OCI-LY1 (cell line): ENCODE results near the gene SIGLEC6.

Experiments used
- H2AFZ ChIP-seq: fragments of 200-600 bp; sonication (generic), shearing (Covaris generic); 2 replicates; pipeline ENCODE4 v1.6.0; 2014; ENCODE audit warnings: antibody characterized with exemption, mild to moderate bottlenecking, low read length
- H3F3A ChIP-seq: fragments of 200-600 bp; sonication (generic), shearing (Covaris generic); 2 replicates; pipeline ENCODE4 v1.6.0; 2014; ENCODE audit warnings: mild to moderate bottlenecking, antibody characterized with exemption, low read length, moderate library complexity; ENCODE audit not compliant: insufficient read depth
- H3K27ac ChIP-seq: fragments of 200-600 bp; sonication (generic); 2 replicates; pipeline ENCODE4 v1.5.1; 2014; ENCODE audit warnings: low read length, mixed run types, mild to moderate bottlenecking, low read depth; ENCODE audit not compliant: poor library complexity, severe bottlenecking
- H3K27me3 ChIP-seq: fragments of 200-600 bp; sonication (generic); 2 replicates; pipeline ENCODE4 v1.6.0; 2014; ENCODE audit warnings: antibody characterized with exemption, mild to moderate bottlenecking, low read length, moderate library complexity; ENCODE audit not compliant: insufficient read depth
- H3K36me3 ChIP-seq: fragments of 200-600 bp; sonication (generic); 2 replicates; pipeline ENCODE4 v1.6.1; 2014; ENCODE audit warnings: mild to moderate bottlenecking, antibody characterized with exemption, low read length, moderate library complexity, mixed read lengths; ENCODE audit not compliant: insufficient read depth
- H3K4me1 ChIP-seq: fragments of 200-600 bp; sonication (generic); 2 replicates; pipeline ENCODE4 v1.5.1; 2014; ENCODE audit warnings: mild to moderate bottlenecking, low read length, moderate library complexity; ENCODE audit not compliant: insufficient read depth, severe bottlenecking
- H3K4me2 ChIP-seq: fragments of 200-600 bp; sonication (generic), shearing (Covaris generic); 2 replicates; pipeline ENCODE4 v1.6.1; 2014; ENCODE audit warnings: low read length
- H3K4me3 ChIP-seq: fragments of 200-600 bp; sonication (generic); 2 replicates; pipeline ENCODE4 v1.5.1; 2014; ENCODE audit warnings: low read length, low read depth, mild to moderate bottlenecking, mixed read lengths; ENCODE audit not compliant: poor library complexity, severe bottlenecking
- H3K79me2 ChIP-seq: fragments of 200-600 bp; shearing (Covaris generic); 2 replicates; pipeline ENCODE4 v1.6.1; 2016; ENCODE audit warnings: mixed run types, low read length, mixed read lengths; ENCODE audit not compliant: insufficient read depth
- H3K9ac ChIP-seq: fragments of 200-600 bp; sonication (generic), shearing (Covaris generic); 2 replicates; pipeline ENCODE4 v1.6.1; 2014; ENCODE audit warnings: mild to moderate bottlenecking, low read length, mixed read lengths
- H3K9me2 ChIP-seq: fragments of 200-600 bp; sonication (generic), shearing (Covaris generic); 2 replicates; pipeline ENCODE4 v1.6.1; 2014; ENCODE audit warnings: low read depth, mild to moderate bottlenecking, low read length, mixed read lengths
- H3K9me3 ChIP-seq: fragments of 200-600 bp; shearing (Covaris generic); 2 replicates; pipeline ENCODE4 v1.6.1; 2014; ENCODE audit warnings: low read length, mixed read lengths
- H4K20me1 ChIP-seq: fragments of 200-600 bp; sonication (generic), shearing (Covaris generic); 2 replicates; pipeline ENCODE4 v1.6.0; 2016; ENCODE audit warnings: mild to moderate bottlenecking, low read length; ENCODE audit not compliant: insufficient read depth
- CTCF ChIP-seq: fragments of 200-600 bp; sonication (generic), shearing (Covaris generic); IDR thresholded peaks from 2 replicates; pipeline ENCODE4 v1.5.1; 2017; ENCODE audit warnings: mild to moderate bottlenecking, antibody characterized with exemption, low read length, moderate library complexity, mixed read lengths
- EZH2 ChIP-seq: fragments of 200-600 bp; sonication (generic), shearing (Covaris generic); IDR thresholded peaks from 2 replicates; pipeline ENCODE4 v1.8.0; 2017; ENCODE audit warnings: borderline replicate concordance, mixed run types, mild to moderate bottlenecking, antibody characterized with exemption, low read length, moderate library complexity, mixed read lengths

SIGLEC6 gene

GRCh38 chr19:51513968-51514367 is 17.5 kb downstream of the SIGLEC6 start:
- no peak overlapping the region for H3K27ac ChIP-seq
- H3K4me1 ChIP-seq = no peaks in the 10 kb centered on the region
- H3K9ac ChIP-seq = no peak overlapping the region
- H3K36me3 ChIP-seq = no peaks in the 10 kb centered on the region
- H3K9me3 ChIP-seq = no peaks in the 10 kb centered on the region
- H3K9me2 ChIP-seq = no peaks in the 10 kb centered on the region
- TF ChIP-seq EZH2 (no peak), CTCF (no peak)
- H4K20me1 ChIP-seq = no peaks in the 10 kb centered on the region
- no peak overlapping the region for H3K4me3 ChIP-seq
- no peaks in the 10 kb centered on the region for H3K27me3 ChIP-seq
- H2AFZ ChIP-seq = no peak overlapping the region
- no peaks in the 10 kb centered on the region for H3F3A ChIP-seq
- H3K4me2 ChIP-seq = no peak overlapping the region
- H3K79me2 ChIP-seq = no peaks in the 10 kb centered on the region

- H2AFZ ChIP-seq = no peak overlapping the region
- no peaks in the 10 kb centered on the region for H3K9me3 ChIP-seq
- H3K4me2 ChIP-seq = no peak overlapping the region
- H3K27me3 ChIP-seq = no peaks in the 10 kb centered on the region
- H3F3A ChIP-seq = no peaks in the 10 kb centered on the region
- peak; percentile 35; the same call in 1 of the 2 replicates for TF ChIP-seq CTCF
- TF ChIP-seq EZH2 = no peak
- H3K9me2 ChIP-seq = no peaks in the 10 kb centered on the region
- no peaks in the 10 kb centered on the region for H3K36me3 ChIP-seq
- H3K4me3 ChIP-seq = no peak overlapping the region
- H3K9ac ChIP-seq = no peak overlapping the region
- no peaks in the 10 kb centered on the region for H4K20me1 ChIP-seq
- H3K4me1 ChIP-seq = no peaks in the 10 kb centered on the region
- no peaks in the 10 kb centered on the region for H3K79me2 ChIP-seq
- no peak overlapping the region for H3K27ac ChIP-seq
Measured at GRCh38 chr19:51511353-51511752, 20.1 kb downstream of the SIGLEC6 start.

GRCh38 chr19:51509823-51510660 is 21.4 kb downstream of the SIGLEC6 start:
- Histone ChIP-seq H3K27ac (no peak overlapping the region), H3K9ac (no peak overlapping the region), H3K79me2 (no peaks in the 10 kb centered on the region), H3K9me3 (no peaks in the 10 kb centered on the region), H3K4me3 (no peak overlapping the region), H3K9me2 (no peaks in the 10 kb centered on the region), H3K36me3 (no peaks in the 10 kb centered on the region), H3K27me3 (no peaks in the 10 kb centered on the region), H3F3A (no peaks in the 10 kb centered on the region), H3K4me1 (no peaks in the 10 kb centered on the region), H4K20me1 (no peaks in the 10 kb centered on the region), H3K4me2 (no peak overlapping the region), H2AFZ (no peak overlapping the region)
- no peak for TF ChIP-seq CTCF
- TF ChIP-seq EZH2 = no peak
